ENCODE measurements around the gene SH3TC1. TPM values are rescaled to one million over a fixed set of nuclear protein-coding genes. Genes with fewer than 3 reads are reported as not detected.

SH3TC1 gene
- total and polyA plus RNA-seq, 2 of the 13 experiments (the other 11 are each of a cell fraction or from before 2014, with no cell fraction given) = 14.9 to 21.8 TPM

DNA sequence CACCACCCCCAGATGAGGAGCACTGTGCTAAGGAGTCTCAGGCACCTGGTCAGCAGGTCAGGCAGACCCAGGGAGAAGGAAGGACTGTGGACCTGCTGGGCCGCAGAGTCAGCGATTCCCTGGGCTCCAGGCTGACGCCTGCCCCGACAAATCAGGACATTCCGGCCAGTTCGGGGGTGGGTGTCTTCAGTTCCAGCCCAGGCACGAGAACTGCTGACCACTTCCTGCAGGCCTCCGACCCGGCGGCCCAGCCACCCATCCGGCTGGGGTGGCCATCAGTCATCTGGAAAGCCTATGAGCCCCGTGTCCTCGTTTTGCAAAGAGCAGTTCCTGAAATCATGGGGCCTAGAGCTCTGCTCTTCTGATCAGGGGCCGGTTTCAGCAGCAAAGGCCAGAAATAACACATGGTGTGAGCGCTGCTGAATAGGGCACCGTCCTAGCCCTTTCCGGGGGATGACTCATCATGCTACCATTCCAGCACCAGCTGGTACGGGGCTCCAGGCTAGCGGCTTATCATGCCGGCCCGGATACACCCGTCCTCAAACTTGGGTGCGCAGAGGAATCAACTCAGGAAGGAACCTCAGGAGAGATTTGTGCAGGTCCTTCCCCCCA, 7.8 kb upstream of the SH3TC1 start (continued):
- TF ChIP-seq GABPA (IDR thresholded peaks at IDR 0.05; ENCODE audit: low read depth, low read length) (no peak), GABPA (CRISPR knock-in tag; IDR thresholded peaks at IDR 0.05; ENCODE audit: low read depth) (peak; percentile 37; the same call in 1 of the 2 replicates), SAP130 (CRISPR knock-in tag; IDR thresholded peaks at IDR 0.05; ENCODE audit: low read depth) (peak; percentile 76), ZFX (CRISPR knock-in tag; IDR thresholded peaks at IDR 0.05; ENCODE audit: low read depth) (0 out of 2 replicates have a peak, but pooled peaks have one; percentile 42), ELF1 (CRISPR knock-in tag; IDR thresholded peaks at IDR 0.05) (no peak), WIZ (CRISPR knock-in tag; IDR thresholded peaks at IDR 0.05) (no peak), PHF8 (CRISPR knock-in tag; IDR thresholded peaks at IDR 0.05) (peak; percentile 17; the same call in 1 of the 2 replicates), ZSCAN22 (CRISPR knock-in tag; IDR thresholded peaks at IDR 0.05) (no peak), JUNB (CRISPR knock-in tag; IDR thresholded peaks at IDR 0.05; ENCODE audit: borderline replicate concordance) (peak; percentile 65; the same call in 1 of the 2 replicates), EHMT2 (IDR thresholded peaks at IDR 0.05; ENCODE audit: borderline replicate concordance, low read depth, low read length) (no peak), CREM (IDR thresholded peaks at IDR 0.05) (no peak), CREM (CRISPR knock-in tag; IDR thresholded peaks at IDR 0.05) (no peak), ZNF329 (CRISPR knock-in tag; IDR thresholded peaks at IDR 0.05; ENCODE audit: low read depth) (no peak), GFI1 (CRISPR knock-in tag; IDR thresholded peaks at IDR 0.05; ENCODE audit: borderline replicate concordance) (no peak), ZNF432 (CRISPR knock-in tag; IDR thresholded peaks at IDR 0.05; ENCODE audit: borderline replicate concordance) (no peak)
- TF ChIP-seq, protein P1, sequence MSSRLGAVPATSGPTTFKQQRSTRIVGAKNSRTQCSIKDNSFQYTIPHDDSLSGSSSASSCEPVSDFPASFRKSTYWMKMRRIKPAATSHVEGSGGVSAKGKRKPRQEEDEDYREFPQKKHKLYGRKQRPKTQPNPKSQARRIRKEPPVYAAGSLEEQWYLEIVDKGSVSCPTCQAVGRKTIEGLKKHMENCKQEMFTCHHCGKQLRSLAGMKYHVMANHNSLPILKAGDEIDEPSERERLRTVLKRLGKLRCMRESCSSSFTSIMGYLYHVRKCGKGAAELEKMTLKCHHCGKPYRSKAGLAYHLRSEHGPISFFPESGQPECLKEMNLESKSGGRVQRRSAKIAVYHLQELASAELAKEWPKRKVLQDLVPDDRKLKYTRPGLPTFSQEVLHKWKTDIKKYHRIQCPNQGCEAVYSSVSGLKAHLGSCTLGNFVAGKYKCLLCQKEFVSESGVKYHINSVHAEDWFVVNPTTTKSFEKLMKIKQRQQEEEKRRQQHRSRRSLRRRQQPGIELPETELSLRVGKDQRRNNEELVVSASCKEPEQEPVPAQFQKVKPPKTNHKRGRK (CRISPR knock-in tag; IDR thresholded peaks at IDR 0.05) = no peak
- TF ChIP-seq, protein P2, sequence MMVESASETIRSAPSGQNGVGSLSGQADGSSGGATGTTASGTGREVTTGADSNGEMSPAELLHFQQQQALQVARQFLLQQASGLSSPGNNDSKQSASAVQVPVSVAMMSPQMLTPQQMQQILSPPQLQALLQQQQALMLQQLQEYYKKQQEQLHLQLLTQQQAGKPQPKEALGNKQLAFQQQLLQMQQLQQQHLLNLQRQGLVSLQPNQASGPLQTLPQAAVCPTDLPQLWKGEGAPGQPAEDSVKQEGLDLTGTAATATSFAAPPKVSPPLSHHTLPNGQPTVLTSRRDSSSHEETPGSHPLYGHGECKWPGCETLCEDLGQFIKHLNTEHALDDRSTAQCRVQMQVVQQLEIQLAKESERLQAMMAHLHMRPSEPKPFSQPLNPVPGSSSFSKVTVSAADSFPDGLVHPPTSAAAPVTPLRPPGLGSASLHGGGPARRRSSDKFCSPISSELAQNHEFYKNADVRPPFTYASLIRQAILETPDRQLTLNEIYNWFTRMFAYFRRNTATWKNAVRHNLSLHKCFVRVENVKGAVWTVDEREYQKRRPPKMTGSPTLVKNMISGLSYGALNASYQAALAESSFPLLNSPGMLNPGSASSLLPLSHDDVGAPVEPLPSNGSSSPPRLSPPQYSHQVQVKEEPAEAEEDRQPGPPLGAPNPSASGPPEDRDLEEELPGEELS (CRISPR knock-in tag; IDR thresholded peaks at IDR 0.05) = no peak
- TF ChIP-seq, protein P3, sequence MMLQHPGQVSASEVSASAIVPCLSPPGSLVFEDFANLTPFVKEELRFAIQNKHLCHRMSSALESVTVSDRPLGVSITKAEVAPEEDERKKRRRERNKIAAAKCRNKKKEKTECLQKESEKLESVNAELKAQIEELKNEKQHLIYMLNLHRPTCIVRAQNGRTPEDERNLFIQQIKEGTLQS (CRISPR knock-in tag; IDR thresholded peaks at IDR 0.05) = peak; percentile 94
- TF ChIP-seq, protein P4, sequence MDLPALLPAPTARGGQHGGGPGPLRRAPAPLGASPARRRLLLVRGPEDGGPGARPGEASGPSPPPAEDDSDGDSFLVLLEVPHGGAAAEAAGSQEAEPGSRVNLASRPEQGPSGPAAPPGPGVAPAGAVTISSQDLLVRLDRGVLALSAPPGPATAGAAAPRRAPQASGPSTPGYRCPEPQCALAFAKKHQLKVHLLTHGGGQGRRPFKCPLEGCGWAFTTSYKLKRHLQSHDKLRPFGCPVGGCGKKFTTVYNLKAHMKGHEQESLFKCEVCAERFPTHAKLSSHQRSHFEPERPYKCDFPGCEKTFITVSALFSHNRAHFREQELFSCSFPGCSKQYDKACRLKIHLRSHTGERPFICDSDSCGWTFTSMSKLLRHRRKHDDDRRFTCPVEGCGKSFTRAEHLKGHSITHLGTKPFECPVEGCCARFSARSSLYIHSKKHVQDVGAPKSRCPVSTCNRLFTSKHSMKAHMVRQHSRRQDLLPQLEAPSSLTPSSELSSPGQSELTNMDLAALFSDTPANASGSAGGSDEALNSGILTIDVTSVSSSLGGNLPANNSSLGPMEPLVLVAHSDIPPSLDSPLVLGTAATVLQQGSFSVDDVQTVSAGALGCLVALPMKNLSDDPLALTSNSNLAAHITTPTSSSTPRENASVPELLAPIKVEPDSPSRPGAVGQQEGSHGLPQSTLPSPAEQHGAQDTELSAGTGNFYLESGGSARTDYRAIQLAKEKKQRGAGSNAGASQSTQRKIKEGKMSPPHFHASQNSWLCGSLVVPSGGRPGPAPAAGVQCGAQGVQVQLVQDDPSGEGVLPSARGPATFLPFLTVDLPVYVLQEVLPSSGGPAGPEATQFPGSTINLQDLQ (CRISPR knock-in tag; IDR thresholded peaks at IDR 0.05) = no peak
- TF ChIP-seq, protein P5, sequence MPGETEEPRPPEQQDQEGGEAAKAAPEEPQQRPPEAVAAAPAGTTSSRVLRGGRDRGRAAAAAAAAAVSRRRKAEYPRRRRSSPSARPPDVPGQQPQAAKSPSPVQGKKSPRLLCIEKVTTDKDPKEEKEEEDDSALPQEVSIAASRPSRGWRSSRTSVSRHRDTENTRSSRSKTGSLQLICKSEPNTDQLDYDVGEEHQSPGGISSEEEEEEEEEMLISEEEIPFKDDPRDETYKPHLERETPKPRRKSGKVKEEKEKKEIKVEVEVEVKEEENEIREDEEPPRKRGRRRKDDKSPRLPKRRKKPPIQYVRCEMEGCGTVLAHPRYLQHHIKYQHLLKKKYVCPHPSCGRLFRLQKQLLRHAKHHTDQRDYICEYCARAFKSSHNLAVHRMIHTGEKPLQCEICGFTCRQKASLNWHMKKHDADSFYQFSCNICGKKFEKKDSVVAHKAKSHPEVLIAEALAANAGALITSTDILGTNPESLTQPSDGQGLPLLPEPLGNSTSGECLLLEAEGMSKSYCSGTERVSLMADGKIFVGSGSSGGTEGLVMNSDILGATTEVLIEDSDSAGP (CRISPR knock-in tag; IDR thresholded peaks at IDR 0.05; ENCODE audit: borderline replicate concordance) = peak; percentile 24; the same call in 1 of the 2 replicates
- TF ChIP-seq, protein P6, sequence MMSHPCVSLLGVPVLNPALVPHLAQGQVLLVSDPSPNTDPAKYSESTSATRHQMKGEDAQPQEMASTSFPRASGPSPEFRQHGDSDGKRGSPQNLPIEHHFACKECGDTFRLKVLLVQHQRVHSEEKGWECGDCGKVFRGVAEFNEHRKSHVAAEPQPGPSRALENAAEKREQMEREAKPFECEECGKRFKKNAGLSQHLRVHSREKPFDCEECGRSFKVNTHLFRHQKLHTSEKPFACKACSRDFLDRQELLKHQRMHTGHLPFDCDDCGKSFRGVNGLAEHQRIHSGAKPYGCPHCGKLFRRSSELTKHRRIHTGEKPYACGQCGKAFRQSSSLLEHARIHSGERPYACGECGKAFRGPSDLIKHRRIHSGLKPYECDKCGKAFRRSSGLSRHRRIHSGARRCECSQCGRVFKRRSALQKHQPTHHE (CRISPR knock-in tag; IDR thresholded peaks at IDR 0.05; ENCODE audit: borderline replicate concordance) = no peak

All from HepG2 (cell line).